HG03064 (cell line): ENCODE results near the gene CTSZ.
"Not testable (repeated sequence)": the region's sequence is repeated elsewhere in the genome, so short reads cannot be mapped to it uniquely, and the experiment has no call there.

Source experiments
- ATAC-seq: cut with Tn5 transposase; IDR thresholded peaks from one replicate; pipeline ENCODE4 v1.9.1; 2021; ENCODE audit warnings: low read depth; ENCODE audit not compliant: unreplicated experiment

CTSZ gene

DNA sequence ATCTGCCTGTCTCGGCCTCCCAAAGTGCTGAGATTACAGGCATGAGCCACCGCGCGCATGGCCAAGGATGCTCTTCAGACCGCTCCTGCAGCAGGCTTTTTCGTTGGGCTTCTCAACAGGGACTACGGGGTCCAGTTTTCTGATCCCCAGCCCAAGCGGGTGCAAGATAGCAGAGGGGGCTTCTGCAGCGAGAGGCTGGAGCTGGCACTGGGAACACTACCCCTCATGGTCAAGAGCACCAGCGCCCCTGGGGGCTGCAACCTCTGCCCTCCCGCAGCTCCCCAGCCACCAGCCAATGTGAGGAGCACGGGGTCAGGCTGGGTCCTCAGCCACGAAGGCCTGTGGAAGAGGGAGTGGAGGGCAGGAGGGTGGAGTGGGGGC lies 6.0 kb downstream of the CTSZ start:
- ATAC-seq, result no peak

- ATAC-seq, result no peak
Observed at GRCh38 chr20:59000326-59000725, 6.7 kb downstream of the CTSZ start.

DNA sequence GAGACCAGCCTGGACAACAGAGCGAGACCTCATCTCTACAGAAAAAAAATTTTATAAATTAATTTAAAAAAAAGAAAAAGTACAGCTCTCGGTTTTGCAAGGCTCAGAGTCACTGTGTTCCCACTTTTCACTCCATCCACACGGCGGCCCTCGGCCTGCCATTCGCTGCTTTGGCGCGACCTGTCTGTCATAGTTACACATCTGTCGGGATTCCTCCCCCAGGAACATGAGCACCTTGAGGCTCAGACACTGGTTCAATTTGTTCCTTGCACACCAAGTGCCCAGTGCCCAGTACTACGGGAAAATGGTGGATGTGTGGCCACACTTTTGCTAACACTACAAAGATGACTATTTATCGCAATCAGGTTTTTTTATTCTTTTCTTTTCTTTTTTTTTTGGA lies 8.4 kb downstream of the CTSZ start:
- ATAC-seq, result no peak

DNA sequence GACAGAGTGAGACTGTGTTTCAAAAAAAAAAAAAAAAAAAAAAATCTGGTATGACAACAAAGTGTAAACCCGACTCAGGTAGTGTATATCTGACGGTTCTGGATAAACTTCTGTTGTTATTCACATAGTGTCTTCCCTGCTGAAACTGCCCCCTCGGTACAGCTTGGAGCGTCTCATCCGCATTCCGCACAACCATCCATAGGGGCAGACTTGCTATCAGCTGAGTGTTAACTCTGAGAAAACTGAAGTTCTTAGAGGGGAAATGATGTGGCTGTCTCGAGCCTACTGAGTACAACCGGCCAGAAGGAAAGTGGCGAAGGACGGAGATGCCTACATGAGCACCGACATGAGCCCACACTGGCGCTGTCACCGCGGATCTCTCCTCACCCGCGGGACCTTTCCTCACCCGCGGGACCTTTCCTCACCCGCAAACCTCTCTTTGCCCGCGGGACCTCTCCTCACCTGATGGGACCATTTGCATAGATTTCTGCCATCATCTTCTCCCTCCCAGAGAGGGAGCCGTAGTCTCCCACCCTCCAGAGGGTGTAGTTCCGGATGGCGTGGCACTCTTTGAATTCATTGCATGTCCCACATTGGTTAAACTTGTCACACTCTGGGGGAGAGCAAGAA lies 9.8 kb downstream of the CTSZ start:
- no peak for ATAC-seq

- no peak for ATAC-seq
Observed at GRCh38 chr20:58996226-58996611, 10.8 kb downstream of the CTSZ start.

DNA sequence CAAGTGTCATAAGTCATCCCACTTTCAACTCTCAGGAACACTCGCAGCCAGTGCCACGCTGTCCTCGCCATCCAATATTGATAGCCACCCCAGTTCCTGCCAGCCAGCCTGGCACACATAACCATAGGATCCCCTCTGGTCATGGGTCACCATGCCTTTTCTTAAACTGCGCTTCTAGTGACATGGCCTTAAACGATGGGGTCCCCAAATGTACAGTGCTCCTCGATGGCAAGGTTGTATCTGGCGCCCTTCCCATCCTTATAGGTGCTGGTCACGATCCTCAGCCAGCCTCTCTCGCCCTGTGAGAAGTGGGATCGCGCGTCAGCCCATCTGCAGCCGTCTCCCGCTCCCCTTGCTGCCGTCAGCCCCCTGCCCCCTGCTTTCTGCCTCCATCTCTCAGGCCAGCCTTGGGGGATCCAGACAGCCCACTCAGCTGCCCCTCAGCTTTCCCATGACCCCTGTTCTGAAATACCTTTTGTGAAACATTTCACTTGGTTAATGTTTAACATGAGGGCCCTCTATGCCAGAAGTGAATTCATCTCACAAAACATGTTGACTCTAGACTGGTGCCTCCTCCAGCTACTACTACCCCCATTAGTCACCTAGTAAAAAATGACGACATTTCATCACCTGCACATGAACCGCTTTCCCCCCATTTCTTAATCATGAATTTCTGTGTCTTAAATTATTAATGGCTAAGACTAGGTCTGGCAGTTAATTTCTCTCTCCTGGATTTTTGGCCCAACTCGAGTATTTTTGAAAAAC lies 11.4 kb downstream of the CTSZ start:
- no peak for ATAC-seq

DNA sequence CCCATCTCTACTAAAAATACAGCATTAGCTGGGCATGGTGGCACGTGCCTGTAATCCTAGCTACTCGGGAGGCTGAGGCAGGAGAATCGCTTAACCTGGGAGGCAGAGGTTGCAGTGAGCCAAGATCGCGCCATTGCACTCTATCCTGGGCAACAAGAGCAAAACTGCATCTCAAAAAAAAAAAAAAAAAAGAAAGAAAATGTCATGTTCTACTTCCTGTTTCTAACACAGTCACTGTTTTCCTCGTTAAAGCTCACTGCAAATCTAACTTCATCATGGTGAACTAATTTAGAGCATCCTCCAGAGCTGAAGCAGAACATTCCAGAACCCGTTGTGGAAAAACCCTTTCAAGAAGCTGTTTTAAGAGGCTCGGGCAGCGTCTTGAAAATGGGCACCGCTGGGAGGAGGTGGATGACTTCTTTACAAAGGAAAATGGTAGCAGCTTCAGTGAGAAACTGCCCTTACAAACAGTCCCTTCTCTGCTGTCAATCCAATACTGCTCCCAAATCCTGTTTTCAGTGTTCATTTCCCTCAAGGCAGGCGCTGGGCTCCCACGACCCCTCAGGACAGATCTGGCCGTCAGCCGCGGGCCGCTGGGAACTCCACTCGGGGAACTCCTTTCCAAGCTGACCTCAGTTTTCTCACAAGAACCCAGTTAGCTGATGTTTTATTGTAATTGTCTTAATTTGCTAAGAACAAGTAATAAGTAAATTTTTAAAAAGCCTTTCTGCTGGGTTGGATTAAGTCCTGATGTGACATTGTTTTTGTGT lies 12.5 kb downstream of the CTSZ start:
- no peak for ATAC-seq

GRCh38 chr20:58993332-58994248 lies 13.5 kb downstream of the CTSZ start:
- no peak for ATAC-seq

GRCh38 chr20:58992911-58993310 lies 14.1 kb downstream of the CTSZ start:
- ATAC-seq, result no peak

DNA sequence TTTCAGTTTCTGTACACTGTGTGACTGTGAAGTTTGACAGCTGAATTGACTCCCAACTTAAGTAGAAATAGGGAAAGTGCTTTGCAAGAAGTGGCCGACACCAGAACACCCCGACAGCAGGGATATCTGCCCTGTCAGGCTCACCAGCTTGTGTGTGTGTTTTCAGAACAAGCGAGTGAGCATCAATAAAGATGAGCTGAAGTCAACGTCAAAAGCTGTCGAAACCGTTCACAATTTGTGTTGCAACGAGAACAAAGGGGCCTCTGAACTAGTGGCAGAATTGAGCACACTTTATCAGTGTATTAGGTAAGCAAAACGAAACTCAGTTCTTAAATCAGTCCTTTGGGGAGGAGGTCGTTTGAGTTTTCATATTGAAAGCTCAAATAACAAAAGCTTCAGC lies 15.3 kb downstream of the CTSZ start:
- ATAC-seq, result no peak

DNA sequence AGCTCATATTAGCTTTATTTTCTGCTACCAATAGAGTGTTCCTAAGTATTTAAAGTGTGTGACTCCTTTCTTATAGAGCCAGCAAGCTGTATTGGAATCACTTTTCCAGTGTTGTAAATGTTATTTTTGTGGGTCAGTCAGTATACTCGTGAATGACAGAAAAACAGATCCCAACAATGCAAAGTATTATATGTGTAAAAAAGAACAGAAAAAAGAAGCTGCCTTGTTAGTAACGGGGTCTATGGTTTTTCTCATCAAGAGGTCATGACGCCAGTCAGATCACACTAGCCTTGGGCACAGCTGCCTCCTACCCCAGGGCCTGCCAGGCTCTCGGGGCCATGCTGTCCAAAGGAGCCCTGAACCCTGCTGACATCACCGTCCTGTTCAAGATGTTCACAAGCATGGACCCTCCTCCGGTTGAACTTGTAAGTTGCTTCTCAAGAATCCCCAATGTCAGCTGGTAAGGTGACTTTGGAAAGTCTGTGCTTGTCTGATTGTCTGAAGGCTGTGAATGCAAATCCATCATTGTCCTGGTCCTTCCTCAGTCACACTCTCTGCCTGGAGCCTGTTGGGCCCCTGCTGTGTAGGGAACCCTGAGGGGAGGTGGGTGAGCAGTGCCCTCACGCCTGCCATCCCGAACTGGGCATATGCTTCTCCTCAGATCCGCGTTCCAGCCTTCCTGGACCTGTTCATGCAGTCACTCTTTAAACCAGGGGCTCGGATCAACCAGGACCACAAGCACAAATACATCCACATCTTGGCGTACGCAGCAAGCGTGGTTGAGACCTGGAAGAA lies 16.2 kb downstream of the CTSZ start:
- ATAC-seq, result no peak

- no peak for ATAC-seq
Observed at GRCh38 chr20:58989196-58989595, 17.9 kb downstream of the CTSZ start.

DNA sequence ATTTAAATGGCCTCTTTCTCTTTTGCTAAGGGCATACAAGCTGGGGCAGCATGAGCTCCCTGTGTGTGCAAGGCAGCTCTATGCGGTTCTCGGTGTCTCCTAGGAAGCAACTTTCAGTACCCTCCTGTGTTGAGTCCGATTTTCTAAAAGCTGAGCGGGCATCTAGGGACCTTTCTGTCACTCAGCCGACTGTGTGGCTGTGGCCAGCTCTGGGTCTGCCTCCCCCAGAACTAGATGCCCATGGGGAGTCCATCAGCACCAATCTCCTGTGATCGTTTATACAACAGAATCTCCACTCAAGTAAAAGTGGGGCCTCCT lies 18.5 kb downstream of the CTSZ start:
- ATAC-seq, result no peak

GRCh38 chr20:58987790-58988564 lies 19.1 kb downstream of the CTSZ start:
- ATAC-seq, result no peak

- no peak for ATAC-seq
Observed at GRCh38 chr20:58986968-58987517, 20.0 kb downstream of the CTSZ start.

DNA sequence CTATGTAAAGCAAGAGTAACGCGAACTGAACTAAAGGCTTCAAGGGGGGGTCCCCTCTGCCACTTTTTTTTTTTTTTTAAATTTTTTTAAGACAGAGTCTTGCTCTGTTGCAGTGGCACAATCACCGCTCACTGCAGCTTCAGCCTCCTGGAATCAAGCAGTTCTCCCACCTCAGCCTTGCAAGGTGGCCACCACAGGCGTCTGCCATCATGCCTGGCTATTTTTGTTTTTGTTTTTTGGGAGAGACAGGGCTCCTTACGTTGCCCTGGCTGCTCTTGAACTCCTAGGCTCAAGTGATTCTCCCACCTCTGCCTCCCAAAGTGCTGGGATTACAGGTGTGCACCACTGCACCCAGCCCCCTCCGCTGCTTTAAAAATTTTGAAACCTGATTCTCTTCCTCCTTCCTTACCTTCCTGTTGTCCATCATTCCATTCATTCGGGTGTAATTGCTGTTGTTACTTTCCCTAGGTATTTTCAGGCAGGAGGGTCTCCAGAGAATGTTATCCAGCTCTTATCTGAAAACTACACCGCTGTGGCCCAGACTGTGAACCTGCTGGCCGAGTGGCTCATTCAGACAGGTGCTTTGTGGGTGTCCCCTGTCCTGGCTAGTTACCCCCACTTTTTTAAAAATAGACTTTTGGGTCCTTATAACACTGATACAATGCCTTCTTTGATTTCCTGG lies 20.6 kb downstream of the CTSZ start:
- no peak for ATAC-seq

DNA sequence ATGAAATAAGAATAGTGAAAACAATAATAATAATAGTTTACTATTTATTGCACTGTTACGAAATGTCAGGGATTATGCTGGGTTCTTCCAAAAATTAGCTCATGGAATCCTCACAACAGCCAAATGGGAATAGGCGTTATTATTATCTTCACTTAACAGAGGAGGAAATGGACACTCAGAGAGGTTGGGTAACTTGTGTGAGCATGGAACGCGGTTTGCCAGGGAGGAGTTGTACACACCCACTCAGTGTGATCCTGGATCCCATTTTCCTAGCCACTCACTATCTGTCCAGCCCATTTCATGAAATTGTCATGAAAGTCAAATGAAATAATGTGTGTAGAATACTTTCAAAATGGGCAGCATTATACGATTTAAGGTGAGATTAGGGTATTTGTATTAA lies 21.4 kb downstream of the CTSZ start:
- no peak for ATAC-seq

DNA sequence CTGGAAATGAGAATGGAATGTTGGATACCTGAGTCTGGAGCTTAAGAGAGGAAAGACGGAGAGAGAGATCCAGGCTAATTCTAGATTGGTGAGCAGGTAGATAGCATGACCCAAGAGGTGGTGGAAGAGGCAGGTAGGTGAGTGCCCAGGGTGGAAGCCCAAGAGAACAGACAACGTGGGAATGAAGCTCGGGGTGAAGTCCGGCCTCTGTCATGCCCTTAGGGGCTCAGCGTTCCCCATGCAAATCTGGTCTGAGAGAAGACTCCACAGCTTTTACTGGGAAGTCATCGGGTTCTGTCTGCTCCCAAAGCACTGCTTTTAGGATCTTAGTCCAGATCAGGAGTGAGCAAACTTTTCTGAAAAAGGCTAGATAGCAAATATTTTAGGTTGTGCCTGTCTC lies 22.4 kb downstream of the CTSZ start:
- no peak for ATAC-seq

DNA sequence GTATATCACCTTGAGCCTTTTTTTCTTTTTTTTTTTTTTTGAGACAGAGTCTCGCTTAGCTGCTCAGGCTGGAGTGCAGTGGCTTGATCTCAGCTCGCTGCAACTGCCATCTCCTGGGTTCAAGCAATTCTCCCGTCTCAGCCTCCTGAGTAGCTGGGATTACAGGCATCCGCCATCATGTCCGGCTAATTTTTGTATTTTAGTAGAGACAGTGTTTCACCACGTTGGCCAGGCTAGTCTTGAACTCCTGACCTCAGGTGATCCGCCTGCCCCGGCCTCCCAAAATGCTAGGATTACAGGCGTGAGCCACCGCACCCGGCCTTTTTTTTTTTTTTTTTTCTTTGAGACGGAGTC lies 24.0 kb downstream of the CTSZ start:
- not testable (repeated sequence) for ATAC-seq
